HepG2 (cell line): ENCODE measurements around the gene KAZALD1. TPM values are rescaled to one million over a fixed set of nuclear protein-coding genes. Genes with fewer than 3 reads are reported as not detected.

ENCODE experiments used
- BCL3 ChIP-seq: sonication (generic); formaldehyde crosslinking; IDR thresholded peaks from 2 replicates; pipeline ENCODE4 v1.5.1; 2020; ENCODE audit warnings: mild to moderate bottlenecking, missing genetic modification reagents, moderate library complexity
- DPF2 ChIP-seq: sonication (generic); formaldehyde crosslinking; IDR thresholded peaks from 2 replicates; pipeline ENCODE4 v1.4.0; 2020; ENCODE audit warnings: mild to moderate bottlenecking, low read depth, missing genetic modification reagents, borderline replicate concordance
- GABPB1 ChIP-seq: IDR thresholded peaks from 2 replicates; pipeline ENCODE4 v1.6.1; 2016; ENCODE audit warnings: mild to moderate bottlenecking, missing genetic modification reagents, moderate library complexity, missing compliant biosample characterization
- HMGXB4 ChIP-seq, 2 experiments: sonication (generic) in 1 of 2; formaldehyde crosslinking in 1 of 2; IDR thresholded peaks; 2 replicates each; pipeline versions ENCODE4 v1.4.0 to v1.6.1; 2018 to 2020; ENCODE audit warnings: missing genetic modification reagents in 2 of 2, borderline replicate concordance in 1 of 2, low read depth in 1 of 2, mild to moderate bottlenecking in 1 of 2, missing biosample characterization in 1 of 2
- LBX2 ChIP-seq: sonication (generic); formaldehyde crosslinking; IDR thresholded peaks from 2 replicates; pipeline ENCODE4 v1.5.0; 2020; ENCODE audit warnings: missing genetic modification reagents, mild to moderate bottlenecking, borderline replicate concordance
- MXI1 ChIP-seq: IDR thresholded peaks from 3 replicates; pipeline ENCODE4 v1.6.1; 2012; ENCODE audit warnings: low read depth, low read length, inconsistent platforms, borderline replicate concordance
- MYC ChIP-seq: sonication (generic); formaldehyde crosslinking; IDR thresholded peaks from 2 replicates; pipeline ENCODE4 v1.9.0; 2021; ENCODE audit warnings: missing genetic modification reagents, borderline replicate concordance
- SMC3 ChIP-seq: IDR thresholded peaks from 2 replicates; pipeline ENCODE4 v1.6.1; 2011; ENCODE audit warnings: low read length, improper control_type of control experiment
- STAG1 ChIP-seq: sonication (generic); formaldehyde crosslinking; IDR thresholded peaks from 2 replicates; pipeline ENCODE4 v1.4.0; 2020; ENCODE audit warnings: missing genetic modification reagents
- ZBTB10 ChIP-seq: sonication (generic); formaldehyde crosslinking; IDR thresholded peaks from 2 replicates; pipeline ENCODE4 v1.4.0; 2020; ENCODE audit warnings: missing genetic modification reagents, borderline replicate concordance
- ZNF281 ChIP-seq: sonication (generic); formaldehyde crosslinking; IDR thresholded peaks from 2 replicates; pipeline ENCODE4 v1.4.0; 2020; ENCODE audit warnings: missing genetic modification reagents, borderline replicate concordance
- ZNF331 ChIP-seq: sonication (generic); formaldehyde crosslinking; IDR thresholded peaks from 2 replicates; pipeline ENCODE4 v1.4.0; 2020; ENCODE audit warnings: missing genetic modification reagents
- ZNF543 ChIP-seq: sonication (generic); formaldehyde crosslinking; IDR thresholded peaks from 2 replicates; pipeline ENCODE4 v1.4.0; 2020; ENCODE audit warnings: mild to moderate bottlenecking, missing genetic modification reagents
- ZNF644 ChIP-seq: IDR thresholded peaks from 2 replicates; pipeline ENCODE4 v1.6.1; 2016; ENCODE audit warnings: low read depth
- ZNF704 ChIP-seq: sonication (generic); formaldehyde crosslinking; IDR thresholded peaks from 2 replicates; pipeline ENCODE4 v1.8.1; 2023; ENCODE audit warnings: mild to moderate bottlenecking, inconsistent platforms, moderate library complexity, missing genetic modification reagents, borderline replicate concordance
- ZNF777 ChIP-seq: sonication (generic); formaldehyde crosslinking; IDR thresholded peaks from 2 replicates; pipeline ENCODE4 v1.4.0; 2020; ENCODE audit warnings: missing genetic modification reagents
- polyA plus RNA-seq, 8 experiments: library from polyadenylated mRNA; depleted of rRNA in 3 of 8; stranded (reverse) in 7 of 8; unstranded in 1 of 8; fragments of >200 nt; fragmentation: Illumina TruSeq in 4 of 8; extraction: Trizol in 4 of 8; gene quantifications; 2 replicates each; pipeline versions ENCODE4 v1.2.1 to v1.2.3, GENCODE V29; 2011 to 2016; ENCODE audit warnings: low read depth in 4 of 8, missing spikeins in 1 of 8, mixed read lengths in 1 of 8; ENCODE audit not compliant: insufficient read depth in 1 of 8
- total RNA-seq, 5 experiments: library from RNA; depleted of rRNA; stranded (reverse); fragments of >200 nt; fragmentation: Illumina TruSeq; extraction: Trizol; gene quantifications; 2 replicates each; pipeline ENCODE4 v1.2.3, GENCODE V29; 2016; ENCODE audit warnings: low read depth in 1 of 5

The KAZALD1 gene
- total and polyA plus RNA-seq, 2 of the 13 experiments (the other 11 are each of a cell fraction or from before 2014, with no cell fraction given) = 16.7 to 27.7 TPM

- TF ChIP-seq MYC (CRISPR knock-in tag) (peak; percentile 45; the same call in 1 of the 2 replicates), HMGXB4 (CRISPR knock-in tag; IDR thresholded peaks at IDR 0.05; ENCODE audit: borderline replicate concordance in 1 of 2, low read depth in 1 of 2) (peak; percentile 66 to 83; a peak in 3 of 4 replicates), STAG1 (CRISPR knock-in tag) (peak; percentile 79), ZNF543 (CRISPR knock-in tag) (0 out of 2 replicates have a peak, but pooled peaks have one; percentile 44), ZNF704 (CRISPR knock-in tag) (0 out of 2 replicates have a peak, but pooled peaks have one; percentile 41), ZNF777 (CRISPR knock-in tag) (peak; percentile 42; the same call in 1 of the 2 replicates), ZBTB10 (CRISPR knock-in tag) (0 out of 2 replicates have a peak, but pooled peaks have one; percentile 20), ZNF281 (peak; percentile 24; the same call in 1 of the 2 replicates), ZNF644 (CRISPR knock-in tag) (no peak), DPF2 (CRISPR knock-in tag) (no peak), ZNF331 (CRISPR knock-in tag) (peak; percentile 26; the same call in 1 of the 2 replicates), LBX2 (0 out of 2 replicates have a peak, but pooled peaks have one; percentile 52), SMC3 (peak; percentile 96), MXI1 (peak; percentile 33; the same call in 1 of the 3 replicates), BCL3 (CRISPR knock-in tag) (0 out of 2 replicates have a peak, but pooled peaks have one; percentile 54), GABPB1 (CRISPR knock-in tag) (peak; percentile 82)
Observed at GRCh38 chr10:101067356-101068083, 5.7 kb downstream of the KAZALD1 start (continued).
